HG02852 (cell line): Measurements from ENCODE around the gene DVL3.
"Not testable (repeated sequence)": the region's sequence is repeated elsewhere in the genome, so short reads cannot be mapped to it uniquely, and the experiment has no call there.

Experiments used
- ATAC-seq: cut with Tn5 transposase; IDR thresholded peaks from one replicate; pipeline ENCODE4 v1.9.1; 2021; ENCODE audit warnings: mild to moderate bottlenecking, moderate library complexity; ENCODE audit not compliant: unreplicated experiment

DVL3 gene

DNA sequence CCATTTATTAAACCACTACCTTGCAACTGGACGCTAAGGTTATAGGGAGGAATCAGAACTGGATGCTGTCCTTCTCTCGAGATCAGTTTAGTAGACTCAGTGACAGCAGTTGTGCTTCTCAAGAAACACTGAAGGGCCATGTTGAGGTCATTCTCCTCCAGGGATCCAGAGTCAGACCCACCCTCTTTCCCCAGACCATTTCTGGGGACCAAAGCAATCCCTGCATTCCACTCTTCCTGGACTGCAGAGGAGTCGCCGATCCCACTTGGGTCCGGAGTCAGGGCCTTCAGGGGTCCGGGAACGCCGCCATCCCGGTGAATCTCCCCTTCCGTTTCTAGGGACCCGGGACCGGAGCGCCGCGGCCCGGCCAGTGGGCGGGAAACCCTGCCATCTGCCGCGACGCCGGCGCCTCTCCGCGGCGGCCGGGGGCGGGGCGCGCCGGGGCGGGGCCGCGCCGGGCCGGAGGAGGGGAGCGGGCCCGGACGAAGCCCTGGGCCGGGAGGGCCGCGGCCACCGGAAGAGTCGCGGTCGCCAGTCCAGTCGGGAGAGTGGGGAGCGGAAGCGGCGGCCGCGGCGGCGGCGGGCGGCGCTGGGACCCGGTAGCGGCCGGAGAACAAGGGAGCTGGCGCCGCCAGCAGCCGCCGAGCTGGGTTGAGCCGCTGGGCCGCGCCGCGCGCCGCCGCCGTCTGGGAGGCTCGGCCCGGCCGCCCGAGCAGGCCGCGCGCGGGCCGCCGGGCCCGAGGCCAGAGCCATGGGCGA lies at the start of gene DVL3:
Gene DVL3, plus strand, starts transcription at position 493 of the 759 bp plus-strand sequence. Its CDS starts 259 bp downstream, at position 752.
- ATAC-seq, result peak; percentile 82

- no peak for ATAC-seq
Measured at GRCh38 chr3:184110316-184110725, 44.9 kb upstream of the DVL3 start.

DNA sequence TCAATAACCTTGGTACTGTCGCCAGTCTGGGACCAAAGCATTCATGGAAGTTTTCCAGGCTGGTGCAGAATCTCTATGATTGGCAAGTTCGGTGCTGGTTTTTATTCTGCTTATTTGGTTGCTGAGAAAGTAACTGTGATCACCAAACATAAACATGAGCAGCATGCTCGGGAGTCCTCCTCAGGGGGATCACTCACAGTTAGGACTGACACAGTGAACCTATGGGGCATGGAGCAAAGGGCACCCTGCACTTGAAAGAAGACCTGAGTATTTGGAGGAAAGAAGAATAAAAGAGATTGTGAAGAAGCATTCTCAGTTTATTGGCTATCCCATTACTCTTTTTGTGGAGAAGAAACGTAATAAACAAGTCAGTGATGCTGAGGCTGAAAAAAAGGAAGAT lies 39.2 kb upstream of the DVL3 start:
- ATAC-seq, result no peak

- no peak for ATAC-seq
Measured at GRCh38 chr3:184117636-184118035, 37.5 kb upstream of the DVL3 start.

GRCh38 chr3:184121031-184121430 lies 34.1 kb upstream of the DVL3 start:
- not testable (repeated sequence) for ATAC-seq

GRCh38 chr3:184126006-184126405 lies 29.2 kb upstream of the DVL3 start:
- no peak for ATAC-seq

DNA sequence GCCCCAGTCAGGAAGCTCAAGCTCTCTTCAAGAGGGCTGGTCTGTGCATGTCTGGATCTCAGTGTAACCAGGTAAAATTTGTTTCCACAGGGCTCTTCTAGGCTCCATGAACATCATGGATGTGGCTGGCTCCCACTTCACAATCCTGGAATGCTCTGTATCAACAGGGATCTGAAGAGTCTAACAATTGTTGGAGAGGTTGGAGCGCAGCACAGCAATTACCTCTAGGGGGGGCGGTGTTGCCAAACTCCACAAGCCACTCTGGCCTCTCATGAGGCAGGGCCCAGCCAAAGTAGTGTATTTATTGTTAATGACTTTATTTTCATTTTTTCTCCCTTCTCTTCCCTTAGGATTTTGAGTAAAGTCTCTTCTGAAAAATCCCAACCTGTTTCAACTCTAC lies 26.2 kb upstream of the DVL3 start:
- ATAC-seq, result no peak

- ATAC-seq, result no peak
Measured at GRCh38 chr3:184132945-184133344, 22.2 kb upstream of the DVL3 start.

DNA sequence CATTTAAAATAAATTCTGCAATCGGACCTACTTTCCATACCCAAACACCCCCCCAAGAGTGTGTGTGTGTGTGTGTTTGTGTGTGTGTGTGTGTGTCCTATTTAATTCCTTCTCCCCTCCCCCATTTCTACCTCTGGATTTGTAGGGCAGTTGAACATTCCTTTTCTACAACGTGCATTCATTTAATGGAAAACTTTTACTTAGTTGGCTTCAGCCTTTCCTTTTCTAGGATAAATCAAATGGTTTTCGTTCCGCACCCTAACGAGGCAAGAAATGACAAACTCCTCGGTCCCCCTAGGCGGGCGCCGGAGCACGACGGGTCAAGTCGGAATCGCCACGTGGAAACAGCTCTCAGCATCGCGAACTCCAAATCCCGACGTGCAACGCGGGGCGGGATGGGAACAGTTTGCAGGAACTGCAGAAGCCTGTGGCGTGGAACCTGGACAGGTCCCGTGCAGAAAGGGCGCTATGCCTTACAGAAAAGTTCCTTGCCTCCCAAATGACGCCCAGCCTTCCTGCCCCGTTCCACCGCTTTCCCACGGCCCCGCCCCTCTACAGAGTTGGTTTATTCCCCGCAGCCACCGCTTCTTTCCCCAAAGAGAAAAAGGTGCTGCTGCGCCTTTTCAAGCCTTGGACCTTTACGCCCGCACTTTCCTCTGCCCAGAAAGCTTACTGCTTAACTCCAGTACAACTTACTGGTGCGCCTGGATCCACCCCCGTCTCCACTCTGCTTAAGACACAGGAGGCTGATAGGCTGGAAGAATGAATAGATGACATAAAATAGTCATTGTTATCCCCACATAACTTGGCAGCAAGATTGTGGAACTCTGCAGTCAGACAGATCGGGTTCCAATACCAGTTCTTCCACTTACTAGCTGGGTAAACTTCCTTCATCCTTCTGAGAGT lies 21.1 kb upstream of the DVL3 start:
- ATAC-seq, result peak; percentile 41

DNA sequence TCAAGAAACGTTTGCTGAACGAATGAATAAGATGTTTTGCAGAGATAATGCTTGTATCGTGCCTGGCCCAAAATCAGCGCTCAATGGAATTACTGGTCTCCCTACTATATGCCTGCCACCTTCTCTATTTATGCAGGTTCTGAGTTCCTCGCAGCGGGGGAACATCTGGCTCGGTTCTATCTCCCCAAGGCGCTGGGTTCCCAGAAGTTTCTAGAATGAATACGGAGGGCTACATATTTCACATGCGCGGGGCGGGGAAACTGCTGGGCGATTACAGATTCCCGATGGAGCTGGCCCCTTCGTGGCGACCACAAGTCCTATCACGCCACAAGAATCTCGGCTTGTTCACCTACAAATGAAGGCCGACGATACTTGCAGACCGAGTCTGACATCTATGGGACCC lies 20.4 kb upstream of the DVL3 start:
- peak; percentile 16 for ATAC-seq

DNA sequence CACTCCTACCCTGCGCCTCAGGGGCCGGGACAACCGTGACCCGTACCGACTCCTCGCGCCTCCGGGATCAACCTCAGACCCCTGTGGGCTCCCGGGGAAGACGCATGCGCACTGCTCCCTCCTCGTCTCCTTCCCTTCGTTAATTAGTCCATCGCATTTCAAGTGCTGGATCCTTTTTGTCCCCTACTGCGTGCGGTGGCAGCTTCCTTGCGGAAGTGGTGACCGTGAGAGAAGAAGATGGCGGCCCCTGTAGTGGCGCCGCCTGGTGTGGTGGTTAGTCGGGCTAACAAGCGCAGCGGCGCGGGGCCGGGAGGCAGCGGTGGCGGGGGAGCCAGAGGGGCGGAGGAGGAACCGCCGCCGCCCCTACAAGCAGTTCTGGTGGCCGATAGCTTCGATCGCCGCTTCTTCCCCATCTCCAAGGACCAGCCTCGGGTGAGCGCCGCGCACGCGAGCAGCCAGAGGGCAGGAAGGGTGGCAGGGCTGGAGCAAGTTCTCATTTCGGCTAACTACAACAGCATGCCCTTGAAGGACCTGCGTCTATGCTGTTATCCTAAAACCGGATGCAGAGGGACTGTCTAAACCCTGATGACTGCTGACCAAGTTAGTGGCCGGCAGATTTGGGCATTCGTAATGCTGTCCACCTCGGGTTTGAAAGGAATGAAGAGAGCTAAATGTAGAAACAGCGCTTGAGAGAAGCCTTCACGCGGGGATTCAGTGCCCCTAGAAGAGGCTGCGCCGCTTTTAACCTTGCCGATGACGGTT lies 19.8 kb upstream of the DVL3 start, which contains the start of gene EIF2B5:
Gene EIF2B5, plus strand, starts transcription at position 210 of the 762 bp plus-strand sequence. Its CDS starts 28 bp downstream, at position 238.
- ATAC-seq, result peak; percentile 82

GRCh38 chr3:184135911-184136260 lies 19.3 kb upstream of the DVL3 start:
- no peak for ATAC-seq

GRCh38 chr3:184140436-184140835 lies 14.7 kb upstream of the DVL3 start:
- ATAC-seq, result no peak

DNA sequence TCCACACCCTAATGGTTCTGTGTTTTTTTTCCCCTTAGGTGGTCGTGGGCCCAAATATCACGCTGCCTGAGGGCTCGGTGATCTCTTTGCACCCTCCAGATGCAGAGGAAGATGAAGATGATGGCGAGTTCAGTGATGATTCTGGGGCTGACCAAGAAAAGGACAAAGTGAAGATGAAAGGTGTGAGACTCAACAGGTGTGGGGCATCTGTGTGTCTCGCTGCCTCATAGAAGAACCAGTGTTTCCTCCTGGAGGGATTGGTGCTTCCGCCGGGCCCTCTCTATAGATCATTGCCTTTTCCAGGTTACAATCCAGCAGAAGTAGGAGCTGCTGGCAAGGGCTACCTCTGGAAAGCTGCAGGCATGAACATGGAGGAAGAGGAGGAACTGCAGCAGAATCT lies 13.0 kb upstream of the DVL3 start:
- no peak for ATAC-seq

GRCh38 chr3:184143327-184143726 lies 11.8 kb upstream of the DVL3 start:
- peak; percentile 50 for ATAC-seq

GRCh38 chr3:184144505-184144904 lies 10.7 kb upstream of the DVL3 start:
- ATAC-seq, result no peak

GRCh38 chr3:184145111-184145524 lies 10.1 kb upstream of the DVL3 start:
- ATAC-seq, result no peak

- ATAC-seq, result no peak
Measured at GRCh38 chr3:184145751-184146270, 9.4 kb upstream of the DVL3 start.

GRCh38 chr3:184148076-184148475 lies 7.1 kb upstream of the DVL3 start:
- ATAC-seq, result no peak

DNA sequence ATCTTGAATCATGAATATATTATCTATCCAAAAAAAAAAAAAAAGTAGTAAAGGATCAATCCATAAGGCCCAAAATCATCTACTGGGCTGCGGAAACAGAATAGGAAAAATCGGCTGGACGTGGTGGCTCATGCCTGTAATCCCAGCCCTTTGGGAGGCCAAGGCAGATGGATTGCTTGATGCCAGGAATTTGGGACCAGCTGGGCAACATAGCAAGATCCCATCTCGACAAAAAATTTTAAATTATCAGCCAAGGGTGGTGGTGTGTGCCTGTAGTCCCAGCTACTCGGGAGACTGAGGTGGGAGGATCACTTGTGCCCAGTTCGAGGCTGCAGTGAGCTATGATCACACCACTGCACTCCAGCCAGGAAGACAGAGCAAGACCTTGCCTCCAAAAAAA lies 6.1 kb upstream of the DVL3 start:
- ATAC-seq, result no peak

DNA sequence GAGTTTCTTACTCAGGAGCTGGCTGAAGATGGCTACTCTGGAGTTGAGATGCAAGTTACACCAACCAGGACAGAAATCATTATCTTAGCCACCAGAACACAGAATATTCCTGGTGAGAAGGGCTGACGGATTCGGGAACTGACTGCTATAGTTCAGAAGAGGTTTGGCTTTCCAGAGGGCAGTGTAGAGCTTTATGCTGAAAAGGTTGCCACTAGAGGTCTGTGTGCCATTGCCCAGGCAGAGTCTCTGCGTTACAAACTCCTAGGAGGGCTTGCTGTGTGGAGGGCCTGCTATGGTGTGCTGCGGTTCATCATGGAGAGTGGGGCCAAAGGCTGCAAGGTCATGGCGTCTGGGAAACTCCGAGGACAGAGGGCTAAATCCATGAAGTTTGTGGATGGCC lies 5.4 kb upstream of the DVL3 start:
- ATAC-seq, result not testable (repeated sequence)
